Stimulated activated CD4-positive, alpha-beta T cell treated with anti-CD3 and anti-CD28 coated beads, Interleukin-2, amount 100 ng/mL, for 48 hours (primary cell): ENCODE measurements around the gene SMTNL2.
"Not testable (repeated sequence)": the region's sequence is repeated elsewhere in the genome, so short reads cannot be mapped to it uniquely, and the experiment has no call there.

Experiments
- DNase-seq, 2 donors: peaks; one replicate each; pipeline ENCODE4 v3.0.0-alpha.2; 2020

The SMTNL2 gene

DNA sequence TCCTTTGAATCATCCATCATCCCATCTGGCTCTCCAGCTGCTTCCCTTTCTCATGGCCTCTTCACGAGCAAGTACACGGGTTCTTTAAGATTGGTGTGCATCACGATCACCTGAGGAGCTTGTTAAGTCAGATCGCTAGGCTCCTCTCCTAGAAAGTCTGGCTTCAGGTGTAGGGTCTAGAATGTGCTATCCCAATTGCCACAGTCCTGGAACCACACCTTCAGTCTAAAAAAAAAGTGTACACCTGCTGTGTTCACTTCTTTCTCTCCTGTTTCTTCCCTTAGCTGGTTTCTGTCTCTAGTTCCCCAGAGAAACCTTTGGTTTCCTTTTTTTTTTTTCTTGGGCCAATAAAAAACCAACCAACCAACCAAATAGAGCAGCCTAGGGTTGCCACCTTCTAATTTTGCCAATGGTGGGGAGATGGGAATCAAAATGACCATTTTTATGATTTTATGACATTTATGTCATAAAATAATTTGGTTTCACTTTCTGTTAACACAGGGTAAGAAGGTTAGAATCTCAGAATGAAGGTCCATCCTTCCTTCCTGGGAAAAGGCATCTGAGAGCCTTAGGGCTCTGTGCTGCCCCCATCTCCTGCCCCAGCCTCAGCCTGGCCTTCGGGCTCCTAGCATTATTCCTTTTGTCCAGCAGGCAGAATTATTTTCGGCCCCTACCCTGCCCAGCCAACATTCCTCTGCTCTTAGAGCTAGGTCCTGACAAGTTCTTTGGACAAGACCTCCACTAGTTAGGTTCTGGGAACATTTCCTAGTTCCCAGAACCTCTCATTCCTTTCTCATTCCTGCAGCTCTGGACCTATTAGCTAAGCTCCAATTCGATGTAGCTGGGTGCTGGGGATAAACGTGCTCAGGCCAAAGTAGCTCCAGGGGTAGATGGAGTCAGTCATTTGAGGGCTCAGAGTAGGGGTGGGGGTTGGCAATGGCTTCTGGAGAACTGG lies 22.0 kb upstream of the SMTNL2 start:
- DNase-seq: no peak

DNA sequence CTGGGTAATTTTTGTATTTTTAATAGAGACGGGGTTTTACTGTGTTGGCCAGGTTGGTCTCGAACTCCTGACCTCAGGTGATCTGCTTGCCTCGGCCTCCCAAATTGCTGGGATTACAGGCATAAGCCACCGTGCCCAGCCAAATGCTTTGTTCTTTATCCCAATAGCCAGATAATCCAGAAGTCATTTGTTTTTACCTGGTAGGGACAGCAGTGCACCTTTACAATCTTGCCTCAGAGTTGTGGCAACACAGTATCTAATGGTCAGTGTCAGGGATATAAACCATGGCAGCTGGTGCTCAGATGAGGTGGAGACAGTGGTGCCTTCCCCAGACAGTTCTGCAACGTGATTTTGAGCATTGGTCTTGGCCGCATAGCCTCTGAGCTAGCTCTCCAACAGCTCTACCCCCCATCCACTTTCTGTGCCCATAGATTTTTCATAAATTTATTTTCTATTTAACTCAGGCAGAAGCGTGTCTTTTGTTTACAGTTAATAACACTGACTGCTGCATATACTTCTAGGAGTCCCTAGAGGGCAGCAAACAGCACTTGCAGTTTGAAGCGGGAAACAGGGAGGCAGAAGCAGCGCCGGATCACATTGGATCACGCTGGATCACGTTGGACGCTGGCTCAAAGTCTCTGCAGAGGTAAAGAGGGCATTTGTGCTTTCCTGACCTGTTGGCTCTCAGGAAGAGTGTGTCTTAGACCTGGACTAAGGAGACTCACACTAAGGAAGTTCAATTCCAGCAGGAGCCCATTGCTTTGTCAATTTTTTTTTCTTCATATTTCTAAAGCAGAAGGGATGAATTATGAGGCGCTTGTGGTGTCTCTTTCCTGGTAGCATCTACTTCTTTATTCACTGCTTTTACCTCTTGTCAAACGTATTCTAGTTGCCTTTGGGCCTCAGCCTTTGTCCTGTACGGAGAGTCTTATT lies 18.9 kb upstream of the SMTNL2 start:
- peak; percentile 39 to 47 for DNase-seq

DNA sequence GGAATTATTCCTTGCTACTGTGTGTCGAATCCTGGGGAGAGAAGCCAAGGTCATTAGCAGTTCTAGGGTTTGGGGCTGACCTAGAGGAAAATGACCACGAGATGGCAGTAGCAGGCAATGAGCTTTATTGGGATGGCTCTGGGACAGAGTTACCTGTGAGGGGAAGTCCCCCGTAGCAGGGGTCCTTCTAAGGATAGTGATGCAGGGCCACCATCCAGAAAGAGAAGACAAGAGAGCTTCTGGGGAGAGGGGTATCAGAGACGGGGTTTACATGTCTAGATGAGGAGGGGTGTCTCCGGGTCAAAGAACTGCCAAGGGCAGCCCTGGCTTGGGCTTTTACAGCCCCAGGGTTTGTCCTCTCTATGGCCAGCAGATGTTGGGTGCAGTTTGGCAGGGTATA lies 17.5 kb upstream of the SMTNL2 start:
- peak; percentile 55 to 64 for DNase-seq

DNA sequence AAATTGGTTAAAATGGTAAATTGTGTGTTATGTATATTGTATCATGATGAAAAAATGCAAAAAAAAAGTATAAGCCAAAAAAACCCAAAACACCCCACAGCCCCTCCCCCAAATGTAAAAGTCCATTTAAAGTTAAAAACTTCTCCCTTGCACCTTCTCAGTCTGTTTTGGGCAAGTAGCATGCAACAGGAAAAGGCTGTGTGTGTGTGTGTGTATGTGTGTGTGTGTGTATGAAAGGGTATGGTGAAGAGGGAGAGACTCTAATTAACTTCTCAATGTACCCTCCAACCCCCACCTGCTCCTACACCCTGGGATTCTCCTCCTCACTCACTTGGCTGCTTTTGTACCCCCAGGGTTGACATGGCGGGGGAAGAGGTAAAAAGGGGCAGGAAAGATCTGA lies 14.7 kb upstream of the SMTNL2 start:
- no peak for DNase-seq

DNA sequence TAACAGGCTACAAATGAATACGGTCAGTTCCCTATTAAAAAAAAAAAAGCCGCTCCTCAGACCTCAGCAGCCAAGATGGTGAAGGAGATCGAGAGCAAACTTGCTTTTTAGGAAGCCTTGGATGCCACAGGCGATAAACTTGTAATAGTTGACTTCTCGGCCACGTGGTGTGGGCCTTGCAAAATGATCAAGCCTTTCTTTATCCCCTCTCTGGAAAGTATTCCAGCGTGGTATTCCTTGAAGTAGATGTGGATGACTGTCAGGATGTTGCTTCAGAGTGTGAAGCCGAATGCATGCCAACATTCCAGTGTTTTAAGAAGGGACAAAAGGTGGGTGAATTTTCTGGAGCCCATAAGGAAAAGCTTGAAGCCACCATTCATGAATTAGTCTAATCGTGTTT lies 12.2 kb upstream of the SMTNL2 start:
- no peak for DNase-seq

DNA sequence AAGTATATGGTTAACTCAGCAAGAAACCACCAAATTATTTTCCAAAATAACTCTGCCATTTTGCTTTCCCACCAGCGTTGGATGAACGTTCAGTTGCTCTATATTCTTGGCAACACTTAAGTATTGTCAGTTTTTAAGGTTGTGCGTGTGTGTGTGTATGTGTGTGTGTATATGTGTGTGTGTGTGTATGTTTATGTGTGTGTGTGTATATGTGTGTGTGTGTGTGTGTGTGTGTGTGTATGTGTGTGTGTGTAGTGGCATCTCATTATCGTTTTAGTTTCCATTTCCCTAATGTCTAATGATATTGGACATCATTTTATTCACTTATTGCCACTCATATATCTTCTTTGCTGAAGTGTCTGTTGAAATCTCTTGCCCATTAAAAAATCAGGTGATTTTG lies 11.2 kb upstream of the SMTNL2 start:
- DNase-seq: no peak

DNA sequence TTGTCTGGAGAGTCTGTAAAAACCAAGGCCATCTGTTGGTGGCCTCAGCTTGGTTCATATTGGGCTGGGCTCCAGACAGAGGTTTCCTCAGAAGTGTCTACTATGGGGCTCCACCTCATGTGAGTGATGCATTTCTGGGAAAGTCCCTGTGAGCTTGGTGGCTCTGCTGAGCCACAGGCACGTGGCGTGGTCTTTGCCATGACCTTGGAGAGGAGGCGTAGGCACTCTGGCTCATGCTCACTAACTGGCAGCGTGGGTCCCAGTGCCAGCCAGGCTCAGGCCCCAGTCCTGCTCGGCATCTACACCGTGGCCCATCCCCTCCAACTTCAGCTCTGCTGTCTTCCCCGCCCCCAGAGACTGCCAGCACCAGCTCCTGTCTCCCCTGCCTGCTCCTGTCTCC lies 10.7 kb upstream of the SMTNL2 start:
- peak; percentile 57 to 64 for DNase-seq

DNA sequence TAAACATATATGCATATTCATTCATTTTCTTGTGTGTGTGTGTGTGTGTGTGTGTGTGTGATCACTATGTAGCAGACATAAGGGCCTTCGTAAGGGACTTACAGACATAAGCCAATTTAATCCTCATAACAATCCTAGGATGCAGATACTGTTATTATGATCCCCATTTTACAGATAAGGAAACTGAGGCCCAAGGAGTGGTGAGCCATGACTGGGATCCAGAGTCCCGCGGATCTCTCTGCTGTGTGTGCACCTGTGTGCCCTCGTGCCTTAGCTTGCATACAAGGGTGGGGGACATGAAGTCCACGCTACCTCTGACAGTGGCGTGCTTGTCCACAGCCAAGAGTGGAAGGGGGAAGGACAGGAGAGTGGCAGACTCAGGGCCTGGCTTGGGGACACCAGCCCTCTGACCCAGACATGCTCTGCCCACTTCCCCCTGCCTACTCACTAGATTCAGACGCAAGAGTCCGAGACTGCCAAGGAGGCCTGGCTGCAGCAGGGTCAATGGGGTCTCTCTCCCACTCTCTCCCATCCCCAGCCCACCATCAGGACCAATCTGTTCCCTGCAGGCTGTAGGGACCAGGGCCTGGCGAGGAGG lies 9.8 kb upstream of the SMTNL2 start:
- DNase-seq: no peak

DNA sequence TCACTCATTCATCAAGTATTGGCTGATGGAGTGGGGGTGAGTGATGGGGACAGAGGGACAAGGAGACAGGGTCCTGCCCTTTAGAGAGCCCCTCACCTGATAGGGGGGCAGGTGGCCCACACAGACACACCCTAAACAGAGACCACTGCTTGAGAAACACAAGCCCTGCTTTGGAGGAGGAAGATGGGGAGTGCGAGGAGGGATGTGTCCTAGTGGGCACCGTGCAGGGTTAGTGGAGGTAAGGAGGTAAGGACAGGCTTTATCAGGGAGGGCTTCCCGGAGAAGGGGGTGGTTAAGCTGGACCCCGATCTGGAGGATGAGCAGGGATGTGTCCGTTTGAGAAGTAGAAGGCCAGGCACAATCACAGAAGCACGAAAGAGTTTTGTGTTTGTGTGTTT lies 8.2 kb upstream of the SMTNL2 start:
- no peak for DNase-seq

DNA sequence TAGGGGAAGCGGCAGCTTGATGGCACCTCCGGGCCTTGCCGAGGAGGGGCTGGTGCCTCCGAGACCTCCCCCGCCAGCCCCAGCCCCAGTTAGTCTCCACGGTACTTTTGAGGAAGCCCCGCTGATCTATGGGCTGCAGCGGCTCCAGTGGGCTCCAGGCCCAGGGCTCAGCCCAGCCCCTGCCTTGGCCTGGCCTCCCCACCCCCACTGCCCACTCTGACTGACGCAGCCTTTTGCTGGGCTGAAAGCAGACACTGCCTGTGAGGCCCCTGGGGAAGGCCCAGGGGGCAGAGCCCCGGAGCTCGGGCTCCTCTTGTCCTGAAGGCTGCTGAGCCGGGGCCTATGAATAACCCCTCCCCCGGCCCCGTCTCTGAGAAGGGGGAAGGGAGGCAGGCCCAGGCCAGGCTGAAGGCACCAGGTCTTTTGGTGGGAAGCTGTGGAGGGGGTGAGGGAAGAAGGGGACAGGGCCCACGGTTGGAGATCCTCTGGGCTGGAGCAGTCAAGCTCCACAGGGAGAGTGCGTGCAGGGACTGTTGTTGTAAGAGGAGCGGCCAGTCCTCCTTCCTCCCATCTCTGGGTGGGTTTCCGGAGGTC lies 7.5 kb upstream of the SMTNL2 start:
- DNase-seq: no peak

DNA sequence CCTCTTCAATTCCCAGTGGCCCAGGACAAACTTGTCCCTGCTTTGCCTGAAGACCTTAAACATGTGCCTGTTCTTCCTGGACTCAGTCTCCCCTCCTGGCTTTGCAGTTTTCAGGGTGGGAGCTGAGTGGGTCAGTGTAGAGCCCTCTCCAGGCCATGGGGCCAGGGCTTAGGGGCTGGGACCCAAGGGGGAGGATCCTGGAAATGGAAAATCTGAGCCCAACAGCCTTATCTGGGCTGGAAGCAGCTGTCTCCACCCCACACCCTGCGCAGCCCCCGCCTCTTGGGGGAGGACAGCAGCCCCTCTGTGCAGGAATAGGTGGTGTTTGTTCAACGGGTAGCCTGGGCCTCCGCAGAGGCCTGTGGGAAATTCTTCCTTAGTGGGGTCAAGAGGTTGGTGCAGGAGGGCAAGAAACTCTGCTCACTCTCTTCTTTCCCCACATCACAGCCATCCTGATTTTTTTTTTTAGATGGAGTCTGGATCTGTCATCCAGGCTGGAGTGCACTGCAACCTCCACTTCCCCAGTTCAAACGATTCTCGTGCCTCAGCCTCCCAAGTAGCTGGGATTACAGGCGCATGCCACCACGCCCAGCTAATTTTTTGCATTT lies 6.8 kb upstream of the SMTNL2 start:
- DNase-seq: no peak

DNA sequence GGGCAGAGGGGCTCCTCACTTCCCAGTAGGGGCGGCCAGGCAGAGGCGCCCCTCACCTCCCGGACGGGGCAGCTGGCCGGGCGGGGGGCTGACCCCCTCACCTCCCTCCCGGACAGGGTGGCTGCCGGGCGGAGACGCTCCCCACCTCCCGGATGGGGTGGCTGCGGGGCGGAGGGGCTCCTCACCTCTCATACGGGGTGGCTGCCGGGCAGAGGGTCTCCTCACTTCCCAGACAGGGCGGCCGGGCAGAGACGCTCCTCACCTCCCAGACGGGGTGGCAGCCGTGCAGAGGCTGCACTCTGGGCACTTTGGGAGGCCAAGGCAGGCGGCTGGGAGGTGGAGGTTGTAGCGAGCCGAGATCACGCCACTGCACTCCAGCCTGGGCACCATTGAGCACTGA lies 6.0 kb upstream of the SMTNL2 start:
- not testable (repeated sequence) for DNase-seq

DNA sequence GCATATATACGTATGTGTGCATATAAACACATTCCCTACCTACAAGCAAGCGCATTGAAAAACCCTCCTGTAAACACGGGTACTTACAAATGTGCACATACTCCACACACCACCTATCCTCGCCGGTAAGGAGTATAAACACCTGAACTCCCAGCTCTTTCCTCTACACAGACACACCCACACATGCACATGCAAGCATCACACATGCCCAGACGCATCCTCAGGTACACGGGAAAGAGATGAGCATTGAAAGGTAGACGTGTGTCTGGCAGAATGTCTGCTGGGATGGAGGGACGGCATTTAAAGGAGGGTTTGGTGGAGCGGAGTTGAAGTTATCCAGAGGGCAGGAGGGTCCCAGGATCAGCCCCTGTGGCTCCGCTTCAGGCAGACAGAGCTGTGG lies 4.7 kb upstream of the SMTNL2 start:
- DNase-seq: no peak

DNA sequence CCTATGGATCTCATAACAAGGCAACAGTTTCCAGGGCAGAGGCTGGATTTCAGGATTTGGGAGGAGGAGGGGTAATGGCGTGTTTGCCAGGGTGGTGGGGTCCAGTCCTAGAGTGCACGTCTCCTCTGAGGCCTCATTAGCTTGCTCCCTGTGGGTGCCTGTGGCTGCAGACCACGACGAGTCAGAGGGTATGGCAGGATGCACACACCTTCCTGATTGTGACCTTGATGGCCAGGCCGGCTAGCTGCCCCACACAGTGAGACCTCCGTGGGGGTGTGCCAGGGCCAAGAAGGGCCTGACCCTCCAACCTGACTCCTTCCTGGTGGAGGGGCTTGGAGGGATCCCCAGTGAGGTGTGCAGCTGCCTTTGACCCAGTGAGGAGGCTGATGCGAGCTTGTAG lies 4.0 kb upstream of the SMTNL2 start:
- no peak for DNase-seq

DNA sequence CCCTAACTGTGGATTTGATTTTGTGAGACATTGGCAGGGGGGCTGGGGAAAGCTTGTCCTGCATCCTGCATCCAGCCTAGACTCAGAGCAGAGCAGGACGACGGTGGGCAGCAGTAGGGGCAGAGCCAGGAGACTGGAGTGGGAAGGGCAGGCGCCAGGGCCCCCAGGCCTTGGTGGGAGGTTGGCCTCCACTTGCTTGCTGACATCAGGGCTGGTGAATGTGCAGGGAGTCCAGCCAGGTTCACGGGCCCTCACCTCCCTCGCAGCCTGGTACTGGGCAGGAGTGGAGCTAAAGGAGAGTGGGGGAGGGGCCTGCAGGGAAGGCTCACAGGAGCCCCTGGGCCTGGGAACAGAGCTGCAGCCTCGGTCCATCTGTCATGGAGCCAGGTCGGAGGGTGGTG lies 2.2 kb upstream of the SMTNL2 start:
- DNase-seq: no peak

DNA sequence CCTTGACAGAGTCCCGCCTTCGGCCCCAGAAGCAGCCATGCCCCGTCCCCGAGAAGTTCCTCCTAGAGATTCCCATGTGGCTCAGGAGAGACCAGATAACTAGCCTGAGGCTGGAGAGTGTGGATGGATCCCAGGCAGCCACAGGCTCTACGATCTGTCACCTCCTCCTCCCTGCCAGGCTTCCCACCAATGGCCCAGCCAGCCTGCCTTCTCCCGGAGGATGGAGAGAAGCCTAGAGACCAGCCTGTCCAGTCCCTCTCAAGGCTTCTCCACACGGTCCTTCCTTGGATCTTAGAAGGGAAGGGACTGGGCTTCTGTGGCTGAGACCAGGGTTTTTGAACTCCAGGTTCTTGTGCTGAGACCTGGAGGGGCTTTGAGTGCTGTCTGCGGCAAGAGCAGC lies 1.6 kb upstream of the SMTNL2 start:
- DNase-seq: no peak

DNA sequence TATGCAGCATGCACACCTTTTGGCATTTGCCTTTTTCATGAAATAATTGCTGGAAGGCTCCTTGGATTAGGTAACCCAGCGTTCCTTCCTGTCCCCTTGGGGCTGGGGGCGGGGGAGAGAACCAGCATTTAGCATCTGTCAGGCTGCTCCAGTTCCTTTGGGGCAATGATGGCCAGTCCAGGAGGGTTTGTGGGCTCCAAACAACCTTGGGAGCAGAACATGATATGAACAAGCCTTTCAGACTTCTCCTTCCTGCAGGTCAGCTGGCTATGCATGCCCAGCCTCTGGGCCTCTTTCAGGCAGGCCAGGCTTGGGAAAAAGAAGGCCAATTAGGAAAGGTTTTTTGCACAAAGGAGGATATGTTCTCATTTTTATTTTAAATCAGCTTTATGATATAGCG lies 1.1 kb upstream of the SMTNL2 start:
- DNase-seq: no peak

DNA sequence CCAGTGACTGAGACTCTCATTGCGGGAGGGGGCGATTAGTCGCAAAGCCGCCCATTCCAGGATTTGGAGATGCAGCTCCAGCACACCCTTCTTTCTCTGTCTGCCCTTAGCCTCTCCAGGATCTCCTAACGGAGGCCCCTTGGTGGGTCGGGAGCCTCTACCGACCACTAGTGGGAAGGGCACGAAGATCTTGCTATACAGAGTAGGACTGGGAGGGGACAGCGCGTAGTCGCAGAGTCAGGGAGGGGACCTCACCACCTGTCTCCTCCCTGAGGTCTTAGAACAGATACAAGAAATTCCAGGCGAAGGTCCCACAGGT lies 588 bp upstream of the SMTNL2 start:
- DNase-seq: no peak

DNA sequence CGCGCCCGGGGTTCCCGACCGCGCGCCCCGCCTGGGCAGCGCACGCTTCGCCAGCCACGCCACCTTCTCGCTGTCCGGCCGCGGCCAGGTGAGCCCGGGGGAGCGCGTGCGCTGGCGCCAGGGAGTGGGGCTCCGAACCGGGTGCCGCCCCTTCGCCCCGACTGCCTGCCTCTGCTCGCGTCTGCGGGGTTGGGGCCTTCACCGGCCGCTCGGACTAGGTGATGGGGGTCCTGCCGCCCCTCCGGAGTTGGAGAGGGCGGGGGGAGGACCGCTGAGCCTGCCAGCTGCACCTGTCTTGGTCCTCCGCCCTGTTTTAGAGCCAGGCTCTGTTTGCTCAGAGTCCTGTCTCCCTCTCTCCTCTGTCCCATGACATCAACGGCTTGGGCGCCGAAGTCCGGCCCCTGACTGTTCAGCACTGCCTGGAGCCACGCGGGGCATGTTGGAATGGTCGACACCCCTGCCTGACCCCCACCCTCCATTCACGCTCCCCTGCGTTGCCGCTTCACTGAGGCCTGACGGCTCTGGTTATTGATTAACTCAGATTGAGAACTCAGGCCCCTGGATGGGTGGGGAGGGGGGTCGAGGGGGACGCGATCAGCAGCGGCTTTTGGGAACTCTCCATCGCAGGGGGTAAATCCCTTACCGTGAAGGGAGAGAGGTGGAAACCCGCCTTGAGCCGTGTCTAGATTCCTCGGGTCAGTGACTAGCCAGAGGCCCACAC lies 748 bp downstream of the SMTNL2 start:
- DNase-seq: no peak

DNA sequence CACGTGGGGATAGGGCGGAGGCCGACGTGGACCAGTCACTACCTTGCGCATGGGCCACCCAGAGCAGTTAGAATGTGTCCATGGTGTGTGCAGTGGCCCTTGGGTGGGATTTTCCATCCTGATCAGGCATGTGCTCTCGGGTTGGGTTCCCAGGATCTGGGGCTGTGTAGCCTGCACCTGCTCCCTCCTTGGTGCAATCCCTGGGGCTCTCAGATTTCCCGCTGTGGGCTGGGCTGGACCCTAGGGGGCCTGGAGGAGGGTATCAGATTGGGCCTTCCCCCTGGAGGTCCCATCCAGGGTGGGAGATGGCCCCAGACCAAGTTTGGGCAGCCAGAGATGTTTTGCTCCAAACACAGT lies 1.3 kb downstream of the SMTNL2 start:
- DNase-seq: no peak

DNA sequence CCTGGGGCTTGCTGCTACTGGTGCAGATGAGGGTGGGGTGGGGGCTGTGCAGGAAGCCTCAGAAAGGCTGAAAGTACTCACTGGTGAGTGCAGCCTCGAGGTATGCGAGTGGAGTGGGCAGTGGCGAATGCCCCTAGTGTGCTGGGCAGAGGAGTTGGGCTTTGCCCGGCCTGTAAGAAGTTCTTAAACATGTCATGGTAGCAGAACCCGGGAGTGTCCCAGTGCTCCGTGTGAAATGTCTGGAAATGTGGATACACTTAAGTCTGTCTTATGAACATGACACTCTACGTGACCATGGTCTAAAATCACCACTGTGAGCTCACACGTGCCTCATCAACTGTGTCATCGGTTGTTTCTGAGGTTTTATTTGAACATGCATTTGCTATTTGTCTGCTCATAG lies 1.7 kb downstream of the SMTNL2 start:
- DNase-seq: no peak

DNA sequence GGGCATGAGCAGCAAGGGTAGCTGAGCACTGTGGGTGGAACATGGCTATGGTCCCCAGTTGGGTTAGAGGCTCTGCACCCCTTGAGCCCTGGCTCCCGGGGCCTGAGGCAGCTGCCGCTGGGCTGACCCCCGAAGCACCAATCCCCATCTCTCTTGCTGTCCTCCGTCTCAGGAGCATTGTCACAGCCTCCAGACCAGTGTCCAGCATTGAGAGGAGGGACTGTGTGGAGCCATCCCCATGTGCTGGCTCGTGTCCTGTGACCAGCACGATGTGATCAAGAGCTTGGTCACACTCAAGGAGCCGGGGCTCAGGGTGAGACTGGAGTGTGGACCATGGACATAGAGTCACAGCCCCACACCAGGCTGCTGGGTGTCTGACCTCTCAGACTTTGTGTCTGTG lies 2.9 kb downstream of the SMTNL2 start:
- DNase-seq: no peak
